A549 (cell line): ENCODE data around the gene LPAR5. TPM values are rescaled to one million over a fixed set of nuclear protein-coding genes. Genes with fewer than 3 reads are reported as not detected.

Experiments
- ATAC-seq, 2 experiments: fragments of 200-7000 bp in 1 of 2; fragments of >200 bp in 1 of 2; cut with Nextera tagmentation in 1 of 2; cut with Tn5 transposase in 1 of 2; 3 replicates each; pipeline versions ENCODE4 v1.8.0 to v1.9.1; 2018 to 2020; ENCODE audit warnings: mild to moderate bottlenecking in 1 of 2, moderate library complexity in 1 of 2
- CTCF ChIA-PET: fragments of 300-600 bp; sonication (Branson Sonifier 250); formaldehyde crosslinking; extraction: SDS; loops from one replicate; lab custom pipeline; 2021; ENCODE audit warnings: antibody characterized with exemption, inconsistent platforms; lab: Yijun Ruan, JAX
- POLR2A ChIA-PET: fragments of 350-600 bp; formaldehyde crosslinking; extraction: SDS; loops from one replicate; lab custom pipeline; 2021; ENCODE audit warnings: antibody characterized with exemption, inconsistent platforms; lab: Yijun Ruan, JAX
- DNase-seq, 2 experiments: peaks; one replicate each; pipeline versions ENCODE4 v3.0.0 to v3.0.0-alpha.2; 2011 to 2016; ENCODE audit warnings: low read depth in 1 of 2, low spot score in 1 of 2
- FAIRE-seq: peaks from 2 replicates; lab custom pipeline; 2011; peaks lifted over from hg19 to GRCh38; lab: Jason Lieb, UNC
- H3K27ac ChIP-seq, 2 experiments: fragments of >200 bp; sonication (Bioruptor Twin); formaldehyde crosslinking; 3 replicates each; pipeline ENCODE4 v1.5.1; 2016 to 2017
- H3K4me1 ChIP-seq: fragments of >200 bp; sonication (Bioruptor Twin); formaldehyde crosslinking; 3 replicates; pipeline ENCODE4 v1.6.1; 2016
- H3K4me2 ChIP-seq: fragments of >200 bp; sonication (Bioruptor Twin); formaldehyde crosslinking; 3 replicates; pipeline ENCODE4 v1.6.1; 2016
- H3K4me3 ChIP-seq: fragments of >200 bp; sonication (Bioruptor Twin); formaldehyde crosslinking; 3 replicates; pipeline ENCODE4 v1.5.1; 2016
- H3K9me3 ChIP-seq: fragments of >200 bp; sonication (Bioruptor Twin); formaldehyde crosslinking; 3 replicates; pipeline ENCODE4 v1.6.1; 2016
- CBX2 ChIP-seq: fragments of 200-600 bp; sonication (generic); IDR thresholded peaks from 2 replicates; pipeline ENCODE4 v1.6.1; 2016; ENCODE audit warnings: low read depth, mild to moderate bottlenecking, borderline replicate concordance
- CBX8 ChIP-seq: fragments of 200-600 bp; sonication (generic); IDR thresholded peaks from 2 replicates; pipeline ENCODE4 v1.6.1; 2016
- CHD2 ChIP-seq: fragments of 150-350 bp; IDR thresholded peaks from 2 replicates; pipeline ENCODE4 v1.6.1; 2014; ENCODE audit warnings: low read length; ENCODE audit not compliant: partially characterized antibody
- EHMT2 ChIP-seq: fragments of 200-600 bp; sonication (generic); IDR thresholded peaks from 2 replicates; pipeline ENCODE4 v1.6.1; 2016; ENCODE audit warnings: antibody characterized with exemption, low read depth, mild to moderate bottlenecking, moderate library complexity
- EP300 ChIP-seq, 2 experiments: fragments of >200 bp; sonication (Bioruptor Twin); formaldehyde crosslinking; IDR thresholded peaks; 2 replicates in 1 of 2; 3 replicates in 1 of 2; pipeline ENCODE4 v1.6.1; 2016 to 2017
- ESRRA ChIP-seq: fragments of 150-350 bp; IDR thresholded peaks from 2 replicates; pipeline ENCODE4 v1.6.1; 2014; ENCODE audit warnings: mild to moderate bottlenecking, low read length, borderline replicate concordance
- FOSB ChIP-seq: fragments of 250-450 bp; sonication (Bioruptor Pico); IDR thresholded peaks from 2 replicates; pipeline ENCODE4 v1.5.0; 2020; ENCODE audit warnings: mild to moderate bottlenecking, moderate library complexity
- FOXS1 ChIP-seq: fragments of 250-450 bp; sonication (Bioruptor Pico); IDR thresholded peaks from 2 replicates; pipeline ENCODE4 v1.5.0; 2020; ENCODE audit warnings: mild to moderate bottlenecking, moderate library complexity
- GATA3 ChIP-seq: IDR thresholded peaks from 2 replicates; pipeline ENCODE4 v1.6.1; 2012; ENCODE audit warnings: borderline replicate concordance
- HEYL ChIP-seq: fragments of 250-450 bp; sonication (Bioruptor Pico); IDR thresholded peaks from 2 replicates; pipeline ENCODE4 v1.8.0; 2021; ENCODE audit warnings: mild to moderate bottlenecking, moderate library complexity
- HOXB13 ChIP-seq: fragments of 250-450 bp; sonication (Bioruptor Pico); IDR thresholded peaks from 2 replicates; pipeline ENCODE4 v1.5.0; 2020; ENCODE audit warnings: low read depth, mild to moderate bottlenecking, moderate library complexity
- HOXB5 ChIP-seq: fragments of 250-450 bp; sonication (Bioruptor Pico); IDR thresholded peaks from 2 replicates; pipeline ENCODE4 v1.5.0; 2020; ENCODE audit warnings: mild to moderate bottlenecking, moderate library complexity
- KDM1A ChIP-seq: fragments of 200-600 bp; sonication (generic); IDR thresholded peaks from 2 replicates; pipeline ENCODE4 v1.6.1; 2016; ENCODE audit warnings: low read depth, mild to moderate bottlenecking
- MAFK ChIP-seq: fragments of 450-650 bp; IDR thresholded peaks from 2 replicates; pipeline ENCODE4 v1.6.1; 2014; ENCODE audit not compliant: partially characterized antibody
- NFE2L2 ChIP-seq: fragments of 150-350 bp; conservative IDR thresholded peaks from 2 replicates; pipeline ENCODE4 v1.6.1; 2014; ENCODE audit warnings: low read length
- NPAS2 ChIP-seq: fragments of 250-450 bp; sonication (Bioruptor Pico); IDR thresholded peaks from 2 replicates; pipeline ENCODE4 v1.8.0; 2022; ENCODE audit warnings: mild to moderate bottlenecking, moderate library complexity, borderline replicate concordance
- NR3C1 ChIP-seq: fragments of >200 bp; sonication (Bioruptor Twin); formaldehyde crosslinking; IDR thresholded peaks from 3 replicates; pipeline ENCODE4 v1.6.1; 2017
- POLR2A ChIP-seq: IDR thresholded peaks from 2 replicates; pipeline ENCODE4 v1.6.1; 2012; ENCODE audit warnings: mild to moderate bottlenecking, low read length
- POLR2AphosphoS2 ChIP-seq: conservative IDR thresholded peaks from 2 replicates; pipeline ENCODE4 v1.6.1; 2012; ENCODE audit warnings: low read length, improper control_type of control experiment, inconsistent platforms
- RAD21 ChIP-seq, 2 experiments: fragments of >200 bp in 1 of 2; sonication (Bioruptor Twin) in 1 of 2; formaldehyde crosslinking in 1 of 2; IDR thresholded peaks in 1 of 2; conservative IDR thresholded peaks in 1 of 2; 2 replicates in 1 of 2; 3 replicates in 1 of 2; pipeline ENCODE4 v1.6.1; 2012 to 2018; ENCODE audit warnings: inconsistent platforms in 1 of 2
- RCOR1 ChIP-seq: fragments of 150-350 bp; IDR thresholded peaks from 2 replicates; pipeline ENCODE4 v1.6.1; 2014; ENCODE audit warnings: antibody characterized with exemption, low read length, low read depth
- RFX5 ChIP-seq: fragments of 450-650 bp; IDR thresholded peaks from 2 replicates; pipeline ENCODE4 v1.7.1; 2014; ENCODE audit warnings: antibody characterized with exemption, mild to moderate bottlenecking, moderate library complexity
- RNF2 ChIP-seq: fragments of 200-600 bp; sonication (generic); IDR thresholded peaks from 2 replicates; pipeline ENCODE4 v1.6.1; 2016; ENCODE audit warnings: low read depth, mild to moderate bottlenecking, antibody characterized with exemption, moderate library complexity, borderline replicate concordance
- SMC3 ChIP-seq: fragments of >200 bp; sonication (Bioruptor Twin); formaldehyde crosslinking; IDR thresholded peaks from 3 replicates; pipeline ENCODE4 v1.6.1; 2018; ENCODE audit warnings: inconsistent platforms
- SREBF2 ChIP-seq: fragments of 450-650 bp; IDR thresholded peaks from 2 replicates; pipeline ENCODE4 v1.6.1; 2014; ENCODE audit warnings: mild to moderate bottlenecking, moderate library complexity
- TP53 ChIP-seq: fragments of 250-450 bp; sonication (Bioruptor Pico); IDR thresholded peaks from 2 replicates; pipeline ENCODE4 v1.5.0; 2021; ENCODE audit warnings: mild to moderate bottlenecking, moderate library complexity
- ZNF302 ChIP-seq: fragments of 250-450 bp; sonication (Bioruptor Pico); IDR thresholded peaks from 2 replicates; pipeline ENCODE4 v1.9.0; 2021; ENCODE audit warnings: inconsistent platforms, mild to moderate bottlenecking, moderate library complexity
- ZSCAN20 ChIP-seq: fragments of 250-450 bp; sonication (Bioruptor Pico); IDR thresholded peaks from 2 replicates; pipeline ENCODE4 v1.8.0; 2022; ENCODE audit warnings: mild to moderate bottlenecking, moderate library complexity
- WGBS: methylation state at CpG from one replicate; pipeline ENCODE4 v1.1.6; 2017; ENCODE audit errors: missing lambda C conversion rate; 5-methylcytosine and 5-hydroxymethylcytosine counted together
- polyA plus RNA-seq, 4 experiments: library from polyadenylated mRNA; depleted of rRNA in 3 of 4; stranded (reverse); fragments of >200 nt; fragmentation: RNase III in 1 of 4; extraction: RNeasy Plus Mini Kit Qiagen cat#74134 plus additional on column Dnase treatment in 1 of 4; gene quantifications; 2 replicates in 3 of 4; 3 replicates in 1 of 4; pipeline ENCODE4 v1.2.3, GENCODE V29; 2011 to 2017
- TF ChIP-seq, protein P1 (sequence below): fragments of >200 bp; sonication (Bioruptor Twin); formaldehyde crosslinking; IDR thresholded peaks from 2 replicates; pipeline ENCODE4 v1.6.1; 2016
- TF ChIP-seq, protein P2 (sequence below): IDR thresholded peaks from 2 replicates; pipeline ENCODE4 v1.6.1; 2012
- TF ChIP-seq, protein P3 (sequence below): fragments of 250-450 bp; sonication (Bioruptor Pico); IDR thresholded peaks from 2 replicates; pipeline ENCODE4 v1.5.0; 2020; ENCODE audit warnings: low read depth, mild to moderate bottlenecking, moderate library complexity
- TF ChIP-seq, protein P4 (sequence below): IDR thresholded peaks from 2 replicates; pipeline ENCODE4 v1.6.1; 2012
- TF ChIP-seq, protein P5 (sequence below): IDR thresholded peaks from 2 replicates; pipeline ENCODE4 v1.6.1; 2012; ENCODE audit warnings: low read depth, borderline replicate concordance
- TF ChIP-seq, protein P6 (sequence below): fragments of 250-450 bp; sonication (Bioruptor Pico); IDR thresholded peaks from 2 replicates; pipeline ENCODE4 v1.5.0; 2021; ENCODE audit warnings: mild to moderate bottlenecking, moderate library complexity, borderline replicate concordance
- TF ChIP-seq, protein P7 (sequence below): fragments of >200 bp; sonication (Bioruptor Twin); formaldehyde crosslinking; IDR thresholded peaks from 3 replicates; pipeline ENCODE4 v1.5.1; 2016

LPAR5 gene
- polyA plus RNA-seq, 2 of the 4 experiments (the other 2 are of a cell fraction): 0.66 to 0.74 TPM

DNA sequence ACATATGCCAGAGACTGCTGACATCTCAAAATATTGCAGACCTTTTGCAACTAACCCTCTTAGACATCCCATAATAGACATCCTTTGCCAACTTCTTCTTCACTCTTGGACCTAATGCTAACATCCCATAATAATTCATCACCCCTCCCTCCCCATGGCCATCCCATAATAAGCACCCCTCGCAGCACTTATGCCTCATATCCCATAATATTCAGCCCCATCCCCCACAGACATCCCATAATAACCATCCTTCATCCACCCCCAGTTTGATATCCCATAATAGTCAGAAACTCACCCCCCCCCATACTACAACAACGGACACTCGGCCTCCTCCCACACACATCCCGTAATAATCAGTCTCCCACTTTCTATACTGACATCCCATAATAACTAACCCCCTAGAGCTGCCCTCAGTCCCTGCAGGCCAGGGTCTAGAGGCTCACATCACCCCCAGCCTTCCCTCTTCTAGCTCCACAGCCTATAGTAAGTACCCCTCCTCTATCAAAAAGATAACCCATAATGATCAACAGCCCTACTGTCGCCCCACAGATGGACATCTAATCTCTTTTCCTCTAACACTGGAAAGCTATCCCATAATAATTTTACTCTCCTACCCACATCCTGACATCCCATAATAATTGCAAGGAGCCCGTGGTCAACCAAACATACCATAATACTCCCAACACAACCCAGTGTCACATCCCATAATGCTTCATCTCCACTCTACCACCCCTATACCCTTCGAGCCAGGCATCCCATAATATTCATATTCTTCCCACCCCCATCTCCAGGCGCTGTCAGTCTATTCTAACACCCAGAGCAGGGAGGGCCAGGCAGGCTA lies 27.8 kb downstream of the LPAR5 start:
- DNase-seq (peak; percentile 76 to 89), ATAC-seq (peak; percentile 57 to 64), FAIRE-seq (no peak)
- Histone ChIP-seq H3K9me3 (no peaks in the 10 kb centered on the region), H3K27ac (peak overlapping the region; percentile 44 to 99; a peak in 4 of 6 replicates), H3K4me2 (peak overlapping the region; percentile 97), H3K4me3 (no peak overlapping the region), H3K4me1 (peaks cover 41% of the 10 kb centered on the region)
- WGBS: 17% methylated on average over 8 of the region's 8 CpGs
- POLR2A ChIA-PET: interaction anchor here (1.0 kb wide), 2 partner anchors 82 to 116 kb away, joined by 3 read pairs; partner anchors contain the start of gene COPS7A
- CTCF ChIA-PET: interaction anchor here (0.6 to 1.8 kb wide), 6 partner anchors 16 to 218 kb away, joined by 3 to 7 read pairs (median 3); partner anchors contain the start of gene COPS7A
- TF ChIP-seq SREBF2 (no peak), CBX2 (no peak), HOXB5 (peak; percentile 90), ZSCAN20 (CRISPR knock-in tag) (0 out of 2 replicates have a peak, but pooled peaks have one; percentile 45), RNF2 (no peak), ESRRA (no peak), EHMT2 (no peak), CBX8 (no peak), RAD21 (conservative IDR thresholded peaks at IDR 0.05 in 1 of 2, IDR thresholded peaks at IDR 0.05 in 1 of 2) (no peak), POLR2AphosphoS2 (no peak), SMC3 (no peak), NPAS2 (CRISPR knock-in tag) (no peak), KDM1A (no peak), TP53 (CRISPR knock-in tag) (0 out of 2 replicates have a peak, but pooled peaks have one; percentile 27), NFE2L2 (no peak), MAFK (peak; percentile 78), GATA3 (no peak), ZNF302 (peak; percentile 95), HOXB13 (peak; percentile 96), CHD2 (no peak), RFX5 (no peak), NR3C1 (no peak), POLR2A (no peak), EP300 (IDR thresholded peaks at IDR 0.05) (no peak), FOXS1 (peak; percentile 96), FOSB (CRISPR knock-in tag) (peak; percentile 93), HEYL (CRISPR knock-in tag) (no peak), RCOR1 (no peak)
- TF ChIP-seq, protein P1, sequence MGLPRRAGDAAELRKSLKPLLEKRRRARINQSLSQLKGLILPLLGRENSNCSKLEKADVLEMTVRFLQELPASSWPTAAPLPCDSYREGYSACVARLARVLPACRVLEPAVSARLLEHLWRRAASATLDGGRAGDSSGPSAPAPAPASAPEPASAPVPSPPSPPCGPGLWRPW: no peak
- TF ChIP-seq, protein P2, sequence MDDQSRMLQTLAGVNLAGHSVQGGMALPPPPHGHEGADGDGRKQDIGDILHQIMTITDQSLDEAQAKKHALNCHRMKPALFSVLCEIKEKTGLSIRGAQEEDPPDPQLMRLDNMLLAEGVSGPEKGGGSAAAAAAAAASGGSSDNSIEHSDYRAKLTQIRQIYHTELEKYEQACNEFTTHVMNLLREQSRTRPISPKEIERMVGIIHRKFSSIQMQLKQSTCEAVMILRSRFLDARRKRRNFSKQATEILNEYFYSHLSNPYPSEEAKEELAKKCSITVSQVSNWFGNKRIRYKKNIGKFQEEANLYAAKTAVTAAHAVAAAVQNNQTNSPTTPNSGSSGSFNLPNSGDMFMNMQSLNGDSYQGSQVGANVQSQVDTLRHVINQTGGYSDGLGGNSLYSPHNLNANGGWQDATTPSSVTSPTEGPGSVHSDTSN: no peak
- TF ChIP-seq, protein P3, sequence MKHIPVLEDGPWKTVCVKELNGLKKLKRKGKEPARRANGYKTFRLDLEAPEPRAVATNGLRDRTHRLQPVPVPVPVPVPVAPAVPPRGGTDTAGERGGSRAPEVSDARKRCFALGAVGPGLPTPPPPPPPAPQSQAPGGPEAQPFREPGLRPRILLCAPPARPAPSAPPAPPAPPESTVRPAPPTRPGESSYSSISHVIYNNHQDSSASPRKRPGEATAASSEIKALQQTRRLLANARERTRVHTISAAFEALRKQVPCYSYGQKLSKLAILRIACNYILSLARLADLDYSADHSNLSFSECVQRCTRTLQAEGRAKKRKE: peak; percentile 94
- TF ChIP-seq, protein P4, sequence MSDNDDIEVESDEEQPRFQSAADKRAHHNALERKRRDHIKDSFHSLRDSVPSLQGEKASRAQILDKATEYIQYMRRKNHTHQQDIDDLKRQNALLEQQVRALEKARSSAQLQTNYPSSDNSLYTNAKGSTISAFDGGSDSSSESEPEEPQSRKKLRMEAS: no peak; the same call in 1 of the 2 replicates
- TF ChIP-seq, protein P5, sequence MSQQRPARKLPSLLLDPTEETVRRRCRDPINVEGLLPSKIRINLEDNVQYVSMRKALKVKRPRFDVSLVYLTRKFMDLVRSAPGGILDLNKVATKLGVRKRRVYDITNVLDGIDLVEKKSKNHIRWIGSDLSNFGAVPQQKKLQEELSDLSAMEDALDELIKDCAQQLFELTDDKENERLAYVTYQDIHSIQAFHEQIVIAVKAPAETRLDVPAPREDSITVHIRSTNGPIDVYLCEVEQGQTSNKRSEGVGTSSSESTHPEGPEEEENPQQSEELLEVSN: no peak
- TF ChIP-seq, protein P6, sequence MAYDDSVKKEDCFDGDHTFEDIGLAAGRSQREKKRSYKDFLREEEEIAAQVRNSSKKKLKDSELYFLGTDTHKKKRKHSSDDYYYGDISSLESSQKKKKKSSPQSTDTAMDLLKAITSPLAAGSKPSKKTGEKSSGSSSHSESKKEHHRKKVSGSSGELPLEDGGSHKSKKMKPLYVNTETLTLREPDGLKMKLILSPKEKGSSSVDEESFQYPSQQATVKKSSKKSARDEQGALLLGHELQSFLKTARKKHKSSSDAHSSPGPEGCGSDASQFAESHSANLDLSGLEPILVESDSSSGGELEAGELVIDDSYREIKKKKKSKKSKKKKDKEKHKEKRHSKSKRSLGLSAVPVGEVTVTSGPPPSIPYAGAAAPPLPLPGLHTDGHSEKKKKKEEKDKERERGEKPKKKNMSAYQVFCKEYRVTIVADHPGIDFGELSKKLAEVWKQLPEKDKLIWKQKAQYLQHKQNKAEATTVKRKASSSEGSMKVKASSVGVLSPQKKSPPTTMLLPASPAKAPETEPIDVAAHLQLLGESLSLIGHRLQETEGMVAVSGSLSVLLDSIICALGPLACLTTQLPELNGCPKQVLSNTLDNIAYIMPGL (CRISPR knock-in tag): no peak
- TF ChIP-seq, protein P7, sequence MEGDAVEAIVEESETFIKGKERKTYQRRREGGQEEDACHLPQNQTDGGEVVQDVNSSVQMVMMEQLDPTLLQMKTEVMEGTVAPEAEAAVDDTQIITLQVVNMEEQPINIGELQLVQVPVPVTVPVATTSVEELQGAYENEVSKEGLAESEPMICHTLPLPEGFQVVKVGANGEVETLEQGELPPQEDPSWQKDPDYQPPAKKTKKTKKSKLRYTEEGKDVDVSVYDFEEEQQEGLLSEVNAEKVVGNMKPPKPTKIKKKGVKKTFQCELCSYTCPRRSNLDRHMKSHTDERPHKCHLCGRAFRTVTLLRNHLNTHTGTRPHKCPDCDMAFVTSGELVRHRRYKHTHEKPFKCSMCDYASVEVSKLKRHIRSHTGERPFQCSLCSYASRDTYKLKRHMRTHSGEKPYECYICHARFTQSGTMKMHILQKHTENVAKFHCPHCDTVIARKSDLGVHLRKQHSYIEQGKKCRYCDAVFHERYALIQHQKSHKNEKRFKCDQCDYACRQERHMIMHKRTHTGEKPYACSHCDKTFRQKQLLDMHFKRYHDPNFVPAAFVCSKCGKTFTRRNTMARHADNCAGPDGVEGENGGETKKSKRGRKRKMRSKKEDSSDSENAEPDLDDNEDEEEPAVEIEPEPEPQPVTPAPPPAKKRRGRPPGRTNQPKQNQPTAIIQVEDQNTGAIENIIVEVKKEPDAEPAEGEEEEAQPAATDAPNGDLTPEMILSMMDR: no peak
